HepG2 (cell line): ENCODE data around the gene CDC42BPG. TPM values are rescaled to one million over a fixed set of nuclear protein-coding genes. Genes with fewer than 3 reads are reported as not detected.

Experiments
- AHR ChIP-seq: IDR thresholded peaks from 2 replicates; pipeline ENCODE4 v1.6.1; 2018; ENCODE audit warnings: missing genetic modification reagents, missing compliant biosample characterization
- DPF2 ChIP-seq: sonication (generic); formaldehyde crosslinking; IDR thresholded peaks from 2 replicates; pipeline ENCODE4 v1.4.0; 2020; ENCODE audit warnings: mild to moderate bottlenecking, low read depth, missing genetic modification reagents, borderline replicate concordance
- FOXA3 ChIP-seq: IDR thresholded peaks from 2 replicates; pipeline ENCODE4 v1.6.1; 2016; ENCODE audit warnings: missing genetic modification reagents, missing compliant biosample characterization
- IRF1 ChIP-seq: sonication (generic); formaldehyde crosslinking; IDR thresholded peaks from 2 replicates; pipeline ENCODE4 v1.4.0; 2020; ENCODE audit warnings: low read depth, mild to moderate bottlenecking, missing genetic modification reagents
- KDM5B ChIP-seq: sonication (generic); formaldehyde crosslinking; IDR thresholded peaks from 2 replicates; pipeline ENCODE4 v1.4.0; 2020; ENCODE audit warnings: missing genetic modification reagents, mild to moderate bottlenecking, borderline replicate concordance
- LCORL ChIP-seq, 2 experiments: fragments of 450-650 bp in 1 of 2; sonication (generic) in 1 of 2; formaldehyde crosslinking in 1 of 2; IDR thresholded peaks; 2 replicates each; pipeline versions ENCODE4 v1.5.0 to v1.6.1; 2017 to 2020; ENCODE audit warnings: antibody characterized with exemption in 1 of 2, missing genetic modification reagents in 1 of 2
- MAZ ChIP-seq, 2 experiments: sonication (generic) in 1 of 2; formaldehyde crosslinking in 1 of 2; IDR thresholded peaks; 2 replicates each; pipeline versions ENCODE4 v1.5.0 to v1.6.1; 2012 to 2020; ENCODE audit warnings: low read depth in 2 of 2, mild to moderate bottlenecking in 2 of 2, borderline replicate concordance in 1 of 2, improper control_type of control experiment in 1 of 2, low read length in 1 of 2, missing genetic modification reagents in 1 of 2, moderate library complexity in 1 of 2
- NR2F6 ChIP-seq, 2 experiments: IDR thresholded peaks; 2 replicates each; pipeline ENCODE4 v1.6.1; 2016; ENCODE audit warnings: antibody characterized with exemption in 1 of 2, mild to moderate bottlenecking in 1 of 2
- RAD21 ChIP-seq: fragments of 450-650 bp; formaldehyde crosslinking; IDR thresholded peaks from 2 replicates; pipeline ENCODE4 v1.5.0; 2020; ENCODE audit warnings: mild to moderate bottlenecking
- SCMH1 ChIP-seq: sonication (generic); formaldehyde crosslinking; IDR thresholded peaks from 2 replicates; pipeline ENCODE4 v1.9.0; 2021; ENCODE audit warnings: missing genetic modification reagents, mild to moderate bottlenecking, borderline replicate concordance
- SUZ12 ChIP-seq: fragments of 150-350 bp; IDR thresholded peaks from 2 replicates; pipeline ENCODE4 v1.6.1; 2014; ENCODE audit warnings: low read depth, low read length
- TFDP2 ChIP-seq: sonication (generic); formaldehyde crosslinking; IDR thresholded peaks from 2 replicates; pipeline ENCODE4 v1.4.0; 2020; ENCODE audit warnings: missing genetic modification reagents
- USF2 ChIP-seq, 2 experiments: sonication (generic) in 1 of 2; formaldehyde crosslinking in 1 of 2; IDR thresholded peaks; 2 replicates each; pipeline versions ENCODE4 v1.5.1 to v1.6.1; 2011 to 2020; ENCODE audit warnings: borderline replicate concordance in 1 of 2, low read depth in 1 of 2, low read length in 1 of 2, mild to moderate bottlenecking in 1 of 2, missing genetic modification reagents in 1 of 2, moderate library complexity in 1 of 2
- ZFAT ChIP-seq: sonication (generic); formaldehyde crosslinking; conservative IDR thresholded peaks from 2 replicates; pipeline ENCODE4 v1.8.1; 2023; ENCODE audit warnings: missing genetic modification reagents, inconsistent platforms
- ZNF331 ChIP-seq: sonication (generic); formaldehyde crosslinking; IDR thresholded peaks from 2 replicates; pipeline ENCODE4 v1.4.0; 2020; ENCODE audit warnings: missing genetic modification reagents
- ZNF597 ChIP-seq: sonication (generic); formaldehyde crosslinking; IDR thresholded peaks from 2 replicates; pipeline ENCODE4 v1.5.0; 2020; ENCODE audit warnings: missing genetic modification reagents
- ZNF652 ChIP-seq: IDR thresholded peaks from 2 replicates; pipeline ENCODE4 v1.6.1; 2016; ENCODE audit warnings: low read depth, borderline replicate concordance
- ZNF788 ChIP-seq: sonication (generic); formaldehyde crosslinking; IDR thresholded peaks from 2 replicates; pipeline ENCODE4 v1.5.0; 2020; ENCODE audit warnings: mild to moderate bottlenecking, missing genetic modification reagents, borderline replicate concordance
- polyA plus RNA-seq, 8 experiments: library from polyadenylated mRNA; depleted of rRNA in 3 of 8; stranded (reverse) in 7 of 8; unstranded in 1 of 8; fragments of >200 nt; fragmentation: Illumina TruSeq in 4 of 8; extraction: Trizol in 4 of 8; gene quantifications; 2 replicates each; pipeline versions ENCODE4 v1.2.1 to v1.2.3, GENCODE V29; 2011 to 2016; ENCODE audit warnings: low read depth in 4 of 8, missing spikeins in 1 of 8, mixed read lengths in 1 of 8; ENCODE audit not compliant: insufficient read depth in 1 of 8
- total RNA-seq, 5 experiments: library from RNA; depleted of rRNA; stranded (reverse); fragments of >200 nt; fragmentation: Illumina TruSeq; extraction: Trizol; gene quantifications; 2 replicates each; pipeline ENCODE4 v1.2.3, GENCODE V29; 2016; ENCODE audit warnings: low read depth in 1 of 5
- TF ChIP-seq, protein P1 (sequence below): sonication (generic); formaldehyde crosslinking; IDR thresholded peaks from 2 replicates; pipeline ENCODE4 v1.4.0; 2020; ENCODE audit warnings: mild to moderate bottlenecking, missing genetic modification reagents

CDC42BPG gene
- total and polyA plus RNA-seq, 2 of the 13 experiments (the other 11 are each of a cell fraction or from before 2014, with no cell fraction given): 0.55 to 1.4 TPM

GRCh38 chr11:64869571-64870175 lies 25.2 kb upstream of the CDC42BPG start (continued):
- TF ChIP-seq AHR (CRISPR knock-in tag) (0 out of 2 replicates have a peak, but pooled peaks have one; percentile 59), KDM5B (peak; percentile 10; the same call in 1 of the 2 replicates), MAZ (IDR thresholded peaks at IDR 0.05; ENCODE audit: borderline replicate concordance, low read depth, low read length) (no peak), MAZ (CRISPR knock-in tag; IDR thresholded peaks at IDR 0.05; ENCODE audit: low read depth) (no peak), ZNF331 (CRISPR knock-in tag) (0 out of 2 replicates have a peak, but pooled peaks have one; percentile 29), NR2F6 (IDR thresholded peaks at IDR 0.05) (0 out of 2 replicates have a peak, but pooled peaks have one; percentile 13), NR2F6 (CRISPR knock-in tag; IDR thresholded peaks at IDR 0.05) (no peak), LCORL (IDR thresholded peaks at IDR 0.05) (no peak), LCORL (CRISPR knock-in tag; IDR thresholded peaks at IDR 0.05) (no peak), SCMH1 (no peak), IRF1 (CRISPR knock-in tag) (no peak), ZFAT (no peak), ZNF597 (no peak), RAD21 (CRISPR knock-in tag) (peak; percentile 63), SUZ12 (no peak), USF2 (IDR thresholded peaks at IDR 0.05; ENCODE audit: low read depth, low read length) (no peak), USF2 (CRISPR knock-in tag; IDR thresholded peaks at IDR 0.05; ENCODE audit: borderline replicate concordance) (no peak), FOXA3 (CRISPR knock-in tag) (no peak), TFDP2 (CRISPR knock-in tag) (0 out of 2 replicates have a peak, but pooled peaks have one; percentile 7), DPF2 (CRISPR knock-in tag) (no peak), ZNF788 (no peak), ZNF652 (CRISPR knock-in tag) (no peak)
- TF ChIP-seq, protein P1, sequence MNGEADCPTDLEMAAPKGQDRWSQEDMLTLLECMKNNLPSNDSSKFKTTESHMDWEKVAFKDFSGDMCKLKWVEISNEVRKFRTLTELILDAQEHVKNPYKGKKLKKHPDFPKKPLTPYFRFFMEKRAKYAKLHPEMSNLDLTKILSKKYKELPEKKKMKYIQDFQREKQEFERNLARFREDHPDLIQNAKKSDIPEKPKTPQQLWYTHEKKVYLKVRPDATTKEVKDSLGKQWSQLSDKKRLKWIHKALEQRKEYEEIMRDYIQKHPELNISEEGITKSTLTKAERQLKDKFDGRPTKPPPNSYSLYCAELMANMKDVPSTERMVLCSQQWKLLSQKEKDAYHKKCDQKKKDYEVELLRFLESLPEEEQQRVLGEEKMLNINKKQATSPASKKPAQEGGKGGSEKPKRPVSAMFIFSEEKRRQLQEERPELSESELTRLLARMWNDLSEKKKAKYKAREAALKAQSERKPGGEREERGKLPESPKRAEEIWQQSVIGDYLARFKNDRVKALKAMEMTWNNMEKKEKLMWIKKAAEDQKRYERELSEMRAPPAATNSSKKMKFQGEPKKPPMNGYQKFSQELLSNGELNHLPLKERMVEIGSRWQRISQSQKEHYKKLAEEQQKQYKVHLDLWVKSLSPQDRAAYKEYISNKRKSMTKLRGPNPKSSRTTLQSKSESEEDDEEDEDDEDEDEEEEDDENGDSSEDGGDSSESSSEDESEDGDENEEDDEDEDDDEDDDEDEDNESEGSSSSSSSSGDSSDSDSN (CRISPR knock-in tag): no peak
